GM23248 (cell line): ENCODE measurements around the gene COL18A1. TPM values are rescaled to one million over a fixed set of nuclear protein-coding genes. Genes with fewer than 3 reads are reported as not detected.

Experiments
- DNase-seq: peaks from one replicate; pipeline ENCODE4 v3.0.0-alpha.2; 2015
- H2AFZ ChIP-seq: fragments of 200-600 bp; sonication (generic); 2 replicates; pipeline ENCODE4 v1.6.1; 2016; ENCODE audit warnings: antibody characterized with exemption
- H3F3A ChIP-seq: fragments of 200-600 bp; sonication (generic); 2 replicates; pipeline ENCODE4 v1.6.1; 2016; ENCODE audit warnings: mild to moderate bottlenecking, antibody characterized with exemption, mixed run types; ENCODE audit not compliant: insufficient read depth
- H3K27ac ChIP-seq: fragments of 200-600 bp; sonication (generic); 2 replicates; pipeline ENCODE4 v1.5.1; 2016; ENCODE audit warnings: mild to moderate bottlenecking
- H3K27me3 ChIP-seq: fragments of 200-600 bp; sonication (generic); replicated peaks from 2 replicates; pipeline ENCODE4 v1.6.1; 2016; ENCODE audit warnings: mild to moderate bottlenecking; ENCODE audit not compliant: insufficient read depth
- H3K36me3 ChIP-seq: fragments of 200-600 bp; sonication (generic); 2 replicates; pipeline ENCODE4 v1.6.1; 2016; ENCODE audit warnings: low read depth, mild to moderate bottlenecking
- H3K4me1 ChIP-seq: fragments of 200-600 bp; sonication (generic); 2 replicates; pipeline ENCODE4 v1.6.1; 2016; ENCODE audit warnings: mild to moderate bottlenecking; ENCODE audit not compliant: insufficient read depth
- H3K4me2 ChIP-seq: fragments of 200-600 bp; sonication (generic); one replicate; pipeline ENCODE4 v1.6.1; 2016; ENCODE audit warnings: mild to moderate bottlenecking; ENCODE audit not compliant: unreplicated experiment
- H3K4me3 ChIP-seq: fragments of 200-600 bp; sonication (generic); 2 replicates; pipeline ENCODE4 v1.5.1; 2016; ENCODE audit warnings: mild to moderate bottlenecking
- H3K79me2 ChIP-seq: fragments of 200-600 bp; sonication (generic); 2 replicates; pipeline ENCODE4 v1.6.1; 2016; ENCODE audit warnings: mild to moderate bottlenecking; ENCODE audit not compliant: insufficient read depth
- H3K9ac ChIP-seq: fragments of 200-600 bp; sonication (generic); 2 replicates; pipeline ENCODE4 v1.6.1; 2016; ENCODE audit warnings: mild to moderate bottlenecking
- H3K9me2 ChIP-seq: fragments of 200-600 bp; sonication (generic); 2 replicates; pipeline ENCODE4 v1.6.1; 2016; ENCODE audit warnings: mixed run types, mild to moderate bottlenecking, moderate library complexity; ENCODE audit not compliant: insufficient read depth
- H3K9me3 ChIP-seq: fragments of 200-600 bp; sonication (generic); one replicate; pipeline ENCODE4 v1.6.1; 2017; ENCODE audit warnings: low read depth
- H4K20me1 ChIP-seq: fragments of 200-600 bp; sonication (generic); 2 replicates; pipeline ENCODE4 v1.6.0; 2016; ENCODE audit not compliant: insufficient read depth
- EZH2 ChIP-seq: fragments of 200-600 bp; sonication (generic); IDR thresholded peaks from 2 replicates; pipeline ENCODE4 v1.6.1; 2018; ENCODE audit warnings: antibody characterized with exemption, mild to moderate bottlenecking; ENCODE audit not compliant: insufficient read depth, poor library complexity, severe bottlenecking
- EZH2phosphoT487 ChIP-seq: fragments of 200-600 bp; sonication (generic); IDR thresholded peaks from 2 replicates; pipeline ENCODE4 v1.6.1; 2018; ENCODE audit warnings: antibody characterized with exemption, moderate library complexity, mild to moderate bottlenecking, low read depth; ENCODE audit not compliant: insufficient read depth
- WGBS, 2 experiments: methylation state at CpG; one replicate each; pipeline ENCODE4 v1.1.6; 2015 to 2017; ENCODE audit warnings: low lambda C conversion rate in 2 of 2, low coverage in 1 of 2; ENCODE audit errors: missing lambda C conversion rate in 2 of 2; 5-methylcytosine and 5-hydroxymethylcytosine counted together
- in situ Hi-C: fragments of 300-500 bp; cut with MboI; formaldehyde crosslinking; loops from 2 replicates; pipeline ENCODE4 v1.15.0; 2020
- polyA plus RNA-seq: library from polyadenylated mRNA; unstranded; fragments of >200 nt; fragmentation: Nextera tagmentation; extraction: Ambion mirVana; gene quantifications from 2 replicates; pipeline ENCODE4 v1.2.1, GENCODE V29; 2016
- total RNA-seq: library from RNA; depleted of rRNA; stranded (reverse); fragments of >200 nt; shearing (Covaris generic); gene quantifications from 2 replicates; pipeline ENCODE4 v1.2.3, GENCODE V29; 2014

The COL18A1 gene
- total and polyA plus RNA-seq, 2 experiments from 2014 or later: 1.7 to 30.5 TPM

DNA sequence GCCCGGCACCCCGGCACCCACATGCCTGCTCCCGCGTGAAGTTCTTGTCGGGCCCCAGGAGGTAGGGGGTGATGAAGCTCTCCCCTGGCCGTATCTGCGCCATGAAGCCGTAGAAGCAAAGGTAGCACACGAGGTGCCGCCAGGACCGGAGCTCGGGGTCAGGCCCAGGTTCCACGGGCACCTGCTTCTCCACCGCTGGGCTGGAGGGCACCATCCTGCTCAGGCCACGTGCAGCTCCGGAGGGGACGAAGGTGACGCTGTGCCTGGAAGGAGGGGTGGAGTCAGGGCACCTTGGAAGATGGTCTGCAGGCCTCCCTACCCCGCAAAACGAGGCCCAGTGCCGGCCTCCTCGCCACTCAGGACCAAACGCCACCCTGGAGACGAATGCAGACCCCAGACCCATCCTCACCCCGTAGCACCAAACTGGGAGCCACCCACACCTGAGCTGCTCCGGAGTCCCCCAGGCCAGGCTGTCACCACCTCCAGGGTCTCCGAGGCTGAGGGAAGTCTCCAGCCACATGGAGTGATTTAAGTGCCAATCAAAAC lies 132.9 kb downstream of the COL18A1 start:
- TF ChIP-seq EZH2phosphoT487 (no peak), EZH2 (no peak)
- in situ Hi-C loops: no loop called here
- Histone ChIP-seq H3K27me3 (no peaks in the 10 kb centered on the region), H3K4me3 (no peak overlapping the region), H3F3A (no peaks in the 10 kb centered on the region), H3K9ac (no peak overlapping the region), H4K20me1 (no peaks in the 10 kb centered on the region), H3K27ac (no peak overlapping the region), H3K36me3 (no peaks in the 10 kb centered on the region), H3K9me2 (no peaks in the 10 kb centered on the region), H3K9me3 (no peaks in the 10 kb centered on the region), H3K79me2 (no peaks in the 10 kb centered on the region), H2AFZ (no peak overlapping the region), H3K4me2 (no peak overlapping the region), H3K4me1 (no peaks in the 10 kb centered on the region)
- WGBS, 2 experiments: 89% methylated on average over 26 to 27 of the region's 27 CpGs
- DNase-seq: no peak

DNA sequence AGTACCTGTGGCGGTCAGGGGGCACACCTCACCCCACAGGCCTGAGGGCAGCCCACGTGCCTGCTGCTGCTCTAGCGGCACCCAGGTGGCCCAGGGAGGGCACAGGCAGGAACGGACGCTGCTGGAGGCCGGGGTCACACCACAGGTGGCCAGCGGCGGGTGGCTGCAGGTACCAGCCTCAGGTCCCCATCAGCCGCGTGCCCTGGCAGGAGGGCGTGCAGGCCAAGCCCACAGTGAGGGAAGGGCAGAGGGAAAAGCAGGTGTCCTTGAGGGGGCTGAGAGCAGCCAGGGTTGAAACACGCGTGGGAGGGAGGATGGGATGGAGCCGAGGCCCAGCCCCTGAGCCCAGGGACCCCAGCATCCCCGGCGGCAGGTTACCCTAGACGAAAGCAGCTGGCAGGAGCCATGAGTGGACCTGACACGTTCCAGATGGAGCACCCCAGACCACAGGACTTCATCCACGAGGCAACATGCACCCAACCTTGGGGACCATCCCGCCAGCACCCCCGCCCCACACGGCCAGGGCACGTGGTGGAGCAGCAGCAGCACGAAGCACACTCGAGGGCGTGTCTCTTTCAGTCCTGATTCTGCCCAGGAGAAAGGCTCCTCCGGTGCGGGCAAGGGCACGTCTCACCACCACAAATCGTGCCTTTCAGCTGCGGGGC lies 133.5 kb downstream of the COL18A1 start:
- no peak overlapping the region for H3K4me3 ChIP-seq
- no peaks in the 10 kb centered on the region for H3K36me3 ChIP-seq
- no peak overlapping the region for H3K4me2 ChIP-seq
- no peaks in the 10 kb centered on the region for H3K27me3 ChIP-seq
- H2AFZ ChIP-seq: no peak overlapping the region
- in situ Hi-C loops: no loop called here
- H3K9me3 ChIP-seq: no peaks in the 10 kb centered on the region
- no peak overlapping the region for H3K9ac ChIP-seq
- TF ChIP-seq EZH2phosphoT487: no peak
- no peak for TF ChIP-seq EZH2
- H3F3A ChIP-seq: no peaks in the 10 kb centered on the region
- no peaks in the 10 kb centered on the region for H3K79me2 ChIP-seq
- WGBS, 2 experiments: 92 to 94% methylated on average over 31 of the region's 31 CpGs
- no peaks in the 10 kb centered on the region for H4K20me1 ChIP-seq
- no peak overlapping the region for H3K27ac ChIP-seq
- no peak for DNase-seq
- no peaks in the 10 kb centered on the region for H3K4me1 ChIP-seq
- H3K9me2 ChIP-seq: no peaks in the 10 kb centered on the region

DNA sequence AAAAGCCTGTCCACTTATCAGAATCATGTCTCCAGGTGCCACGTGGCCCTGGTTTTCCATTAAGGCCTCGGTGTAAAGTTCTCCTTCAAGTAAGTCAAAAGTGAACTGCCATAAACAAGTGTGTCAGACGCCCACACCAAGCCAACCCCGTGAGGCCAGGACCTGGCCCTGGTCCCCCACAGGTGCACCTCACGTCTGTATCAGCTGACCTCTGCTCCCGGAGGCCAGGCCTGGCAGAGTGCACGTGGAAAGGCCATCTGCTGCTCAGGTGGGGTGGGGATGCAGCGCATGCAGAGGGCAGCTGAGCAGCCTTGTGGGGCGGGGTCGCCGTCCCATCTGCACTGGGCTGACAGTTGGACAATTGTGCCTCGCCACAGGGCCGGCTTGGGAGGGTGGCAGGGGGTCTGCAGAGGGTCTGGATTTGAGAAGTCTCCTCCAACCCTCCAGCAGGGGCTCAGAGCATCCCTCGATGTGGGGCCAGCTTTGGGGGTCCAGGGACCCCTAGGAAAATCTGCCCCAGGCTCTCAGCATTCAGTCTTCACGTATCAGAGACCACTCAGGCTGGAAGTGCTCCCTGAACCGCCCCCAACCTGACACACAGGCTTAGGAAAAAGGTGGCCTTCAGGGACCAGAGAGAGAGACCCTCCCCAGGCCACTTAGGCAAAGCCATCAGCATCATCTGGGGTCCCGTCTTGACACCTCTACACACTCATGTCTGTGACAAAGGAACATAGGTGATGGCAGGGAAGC lies 134.3 kb downstream of the COL18A1 start:
- 88 to 89% methylated on average over 17 of the region's 17 CpGs for WGBS, 2 experiments
- Histone ChIP-seq H3K36me3 (no peaks in the 10 kb centered on the region), H2AFZ (no peak overlapping the region), H3K79me2 (no peaks in the 10 kb centered on the region), H3K9ac (no peak overlapping the region), H4K20me1 (no peaks in the 10 kb centered on the region), H3K9me2 (no peaks in the 10 kb centered on the region), H3K9me3 (no peaks in the 10 kb centered on the region), H3K4me2 (no peak overlapping the region), H3K4me1 (no peaks in the 10 kb centered on the region), H3K27ac (no peak overlapping the region), H3F3A (no peaks in the 10 kb centered on the region), H3K27me3 (no peaks in the 10 kb centered on the region), H3K4me3 (no peak overlapping the region)
- no peak for DNase-seq
- TF ChIP-seq EZH2 (no peak), EZH2phosphoT487 (no peak)
- in situ Hi-C loops: no loop called here

DNA sequence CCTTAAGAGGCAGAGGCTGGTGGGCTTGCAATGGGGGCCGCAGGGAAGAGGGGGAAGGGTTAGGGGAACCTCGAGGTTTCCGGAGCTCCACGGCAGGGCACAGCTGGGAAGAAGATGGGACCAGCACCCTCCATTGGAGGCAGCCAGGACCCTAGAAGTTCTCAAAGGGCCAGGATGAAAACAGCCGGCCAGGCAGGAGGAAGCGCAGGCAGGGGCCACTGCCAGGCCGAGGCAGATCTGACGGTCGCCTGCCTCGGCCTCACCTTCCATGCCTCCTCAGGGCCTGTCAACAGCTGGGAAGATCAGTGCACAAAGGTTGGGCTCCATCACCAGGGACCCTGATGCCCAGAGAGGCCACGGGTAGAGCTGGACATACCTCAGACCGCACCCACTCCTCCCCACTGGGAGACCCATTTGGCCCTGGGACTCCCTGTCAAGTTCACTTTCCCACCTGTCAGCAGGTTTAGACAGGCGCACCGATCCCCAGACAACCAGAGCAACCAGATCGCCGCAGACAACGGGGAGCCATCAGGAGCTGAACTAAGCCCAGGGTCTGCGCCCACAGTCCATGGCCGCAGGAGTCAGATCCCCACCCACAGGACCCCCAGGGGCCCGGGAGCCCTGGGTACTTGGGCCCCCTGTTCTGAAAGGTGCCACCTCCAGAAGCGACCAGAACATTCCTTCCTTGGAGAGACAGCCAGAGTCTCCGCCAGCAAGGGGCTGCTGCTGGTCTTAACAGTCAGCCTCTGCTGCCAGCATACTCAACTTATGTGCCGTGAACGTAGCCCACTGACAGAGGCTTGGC lies 135.0 kb downstream of the COL18A1 start:
- Histone ChIP-seq H3K9me3 (no peaks in the 10 kb centered on the region), H3F3A (no peaks in the 10 kb centered on the region), H3K4me2 (no peak overlapping the region), H3K9me2 (no peaks in the 10 kb centered on the region), H3K79me2 (no peaks in the 10 kb centered on the region), H3K9ac (no peak overlapping the region), H3K36me3 (no peaks in the 10 kb centered on the region), H4K20me1 (no peaks in the 10 kb centered on the region), H3K4me1 (no peaks in the 10 kb centered on the region), H3K27ac (no peak overlapping the region), H2AFZ (no peak overlapping the region), H3K27me3 (no peaks in the 10 kb centered on the region), H3K4me3 (no peak overlapping the region)
- DNase-seq: no peak
- TF ChIP-seq EZH2phosphoT487 (no peak), EZH2 (no peak)
- in situ Hi-C loops: no loop called here
- 91% methylated on average over 20 to 22 of the region's 24 CpGs for WGBS, 2 experiments
